GM12874 (cell line): Measurements from ENCODE around the gene PLD3.

ENCODE experiments used
- TF ChIP-seq, protein P1 (sequence below): IDR thresholded peaks from 2 replicates; pipeline ENCODE4 v1.5.1; 2011; ENCODE audit warnings: low read depth, mild to moderate bottlenecking, control low read depth, low read length, moderate library complexity; ENCODE audit not compliant: insufficient read depth

Gene PLD3

DNA sequence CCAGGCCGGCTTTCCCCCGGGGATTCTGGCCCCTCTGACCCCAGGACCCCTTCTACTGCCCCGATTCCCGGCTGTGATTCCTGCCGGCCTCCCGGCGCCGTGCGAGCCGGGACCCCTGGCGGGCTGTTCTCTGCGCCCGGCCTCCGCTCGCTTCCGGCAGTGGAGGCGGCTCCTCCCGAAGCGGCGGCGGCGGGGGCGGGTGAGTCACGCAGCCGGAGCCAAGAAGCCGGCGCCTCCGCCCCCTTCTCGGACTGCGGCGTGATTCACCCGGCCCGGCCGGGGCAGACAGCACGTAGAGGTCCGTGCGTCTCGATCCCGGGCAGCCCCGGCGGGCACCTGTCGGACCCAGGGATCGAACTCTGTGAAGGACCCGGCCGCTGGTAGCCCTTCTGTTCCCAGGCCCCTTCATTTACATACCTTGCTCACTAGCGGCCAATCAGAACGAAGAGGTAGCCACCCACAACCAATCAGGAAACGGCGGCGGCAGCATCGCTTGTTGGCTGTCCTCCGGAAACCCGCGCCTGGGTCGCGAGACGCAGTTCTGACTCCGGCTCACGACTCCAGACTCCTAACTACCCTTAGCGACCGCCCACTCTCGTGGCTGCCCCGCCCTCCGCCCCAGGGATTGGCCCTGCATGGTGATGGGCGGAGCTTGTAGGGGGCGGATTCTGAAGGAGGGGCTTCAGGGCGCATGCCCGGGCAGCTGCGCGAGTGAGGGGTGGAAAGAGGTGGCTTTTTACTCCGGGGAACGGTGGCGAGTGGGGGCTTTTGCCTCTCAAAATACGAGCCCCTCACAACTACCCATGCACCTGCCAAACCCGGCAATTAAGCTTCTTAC lies 77.2 kb downstream of the PLD3 start, which contains the start of gene SERTAD1:
TSS of gene SERTAD1 (minus strand) at position 543 of the 838 bp plus-strand sequence. CDS start 2,446 bp downstream, outside the sequence.
- TF ChIP-seq, protein P1, sequence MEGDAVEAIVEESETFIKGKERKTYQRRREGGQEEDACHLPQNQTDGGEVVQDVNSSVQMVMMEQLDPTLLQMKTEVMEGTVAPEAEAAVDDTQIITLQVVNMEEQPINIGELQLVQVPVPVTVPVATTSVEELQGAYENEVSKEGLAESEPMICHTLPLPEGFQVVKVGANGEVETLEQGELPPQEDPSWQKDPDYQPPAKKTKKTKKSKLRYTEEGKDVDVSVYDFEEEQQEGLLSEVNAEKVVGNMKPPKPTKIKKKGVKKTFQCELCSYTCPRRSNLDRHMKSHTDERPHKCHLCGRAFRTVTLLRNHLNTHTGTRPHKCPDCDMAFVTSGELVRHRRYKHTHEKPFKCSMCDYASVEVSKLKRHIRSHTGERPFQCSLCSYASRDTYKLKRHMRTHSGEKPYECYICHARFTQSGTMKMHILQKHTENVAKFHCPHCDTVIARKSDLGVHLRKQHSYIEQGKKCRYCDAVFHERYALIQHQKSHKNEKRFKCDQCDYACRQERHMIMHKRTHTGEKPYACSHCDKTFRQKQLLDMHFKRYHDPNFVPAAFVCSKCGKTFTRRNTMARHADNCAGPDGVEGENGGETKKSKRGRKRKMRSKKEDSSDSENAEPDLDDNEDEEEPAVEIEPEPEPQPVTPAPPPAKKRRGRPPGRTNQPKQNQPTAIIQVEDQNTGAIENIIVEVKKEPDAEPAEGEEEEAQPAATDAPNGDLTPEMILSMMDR: peak; percentile 82
